Natural killer cell treated with Interleukin-12 subunit alpha and Interleukin-12 subunit beta and Interleukin-15 and Interleukin-18, amount 100 ng/mL, for 72 hours (primary cell): ENCODE measurements around the gene MYRIP. TPM values are rescaled to one million over a fixed set of nuclear protein-coding genes. Genes with fewer than 3 reads are reported as not detected.
A peak's percentile ranks its signal among the peaks of the same experiment; 100 is the strongest.

Source experiments
- ATAC-seq, 2 donors: fragments of 150-1000 bp; cut with Tn5 transposase in 1 of 2; sonication (Bioruptor Pico), chemical (Tn5 transposase) in 1 of 2; 2 replicates each; pipeline ENCODE4 v1.10.0; 2021
- DNase-seq: peaks from one replicate; pipeline ENCODE4 v3.0.0; 2022; ENCODE audit warnings: low spot score
- H3K27ac Mint-ChIP-seq, 2 donors: 1 replicate in 1 of 2; 2 replicates in 1 of 2; pipeline ENCODE4 v1.8.0; 2022; ENCODE audit warnings: mixed read lengths in 2 of 2, mild to moderate bottlenecking in 1 of 2, moderate library complexity in 1 of 2
- H3K27me3 Mint-ChIP-seq, 2 donors: 1 replicate in 1 of 2; 2 replicates in 1 of 2; pipeline ENCODE4 v1.8.0; 2022; ENCODE audit warnings: mixed read lengths in 2 of 2
- H3K36me3 Mint-ChIP-seq: one replicate; pipeline ENCODE4 v1.8.0; 2022; ENCODE audit warnings: mixed read lengths
- H3K4me1 Mint-ChIP-seq, 2 donors: 1 replicate in 1 of 2; 2 replicates in 1 of 2; pipeline ENCODE4 v1.8.0; 2022; ENCODE audit warnings: low read depth in 2 of 2, mixed read lengths in 2 of 2, mild to moderate bottlenecking in 1 of 2
- H3K4me3 Mint-ChIP-seq: one replicate; pipeline ENCODE4 v1.8.0; 2022; ENCODE audit warnings: mixed read lengths
- H3K9me3 Mint-ChIP-seq: 2 replicates; pipeline ENCODE4 v1.8.0; 2022; ENCODE audit warnings: mixed read lengths
- total RNA-seq, 2 donors: library from RNA; stranded (reverse); gene quantifications; one replicate each; pipeline ENCODE4 v1.2.3, GENCODE V29; 2022

The MYRIP gene
- total RNA-seq, 2 donors from 2014 or later: not detected

DNA sequence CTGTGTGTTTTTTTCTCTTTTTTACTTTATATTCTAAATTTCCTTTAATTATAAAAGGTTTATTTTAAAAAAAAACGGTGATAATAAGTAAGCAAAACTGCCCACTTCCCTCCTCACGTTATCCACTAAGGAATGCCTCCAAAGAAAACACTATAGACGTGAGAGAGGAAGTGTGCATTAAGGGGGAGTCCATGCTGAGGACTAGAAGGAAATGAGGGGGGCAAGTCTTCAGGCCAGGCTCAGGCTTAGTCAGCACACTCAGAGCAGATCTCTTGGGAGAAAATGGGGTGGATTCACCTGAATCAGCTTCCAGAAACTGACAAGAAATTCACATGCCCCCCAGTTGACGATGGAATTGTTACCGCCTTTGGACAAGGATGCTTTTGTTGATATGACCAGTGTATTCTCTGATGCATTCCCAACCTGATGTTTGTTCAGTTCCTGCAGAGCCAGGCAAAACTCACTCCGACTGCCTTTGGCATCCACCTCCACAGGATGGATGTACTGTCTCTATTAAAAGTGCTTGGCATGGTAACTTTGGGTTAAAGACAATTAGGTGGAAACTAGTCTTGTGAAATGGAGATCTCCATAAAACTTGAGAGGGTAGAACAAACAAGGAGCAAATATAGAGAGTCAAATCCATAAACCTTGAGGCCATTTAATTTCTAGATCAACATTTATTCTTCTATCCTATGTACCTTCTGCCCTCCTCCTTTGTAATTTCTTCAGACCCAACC is 167.8 kb downstream of the MYRIP start:
- no peak for DNase-seq
- H3K27ac Mint-ChIP-seq: no peak overlapping the region

DNA sequence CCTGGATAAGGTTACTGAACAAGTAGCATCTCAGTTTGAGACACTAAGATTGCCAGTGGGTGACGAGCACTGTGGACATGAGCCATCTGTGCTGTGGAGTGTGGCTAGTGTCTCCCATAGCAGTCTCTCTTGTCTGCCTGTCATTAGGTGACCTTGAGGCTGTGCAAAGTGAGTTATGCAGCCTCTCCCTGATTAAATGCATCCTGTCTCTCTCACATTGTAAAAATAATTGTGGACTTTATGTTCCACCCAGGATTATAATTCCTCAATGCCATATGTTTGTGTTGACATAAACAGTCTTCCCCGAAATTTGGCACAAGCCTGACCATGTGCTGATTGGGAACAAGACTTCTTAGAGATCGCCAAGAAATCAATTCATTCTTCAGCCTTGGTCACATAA is 168.9 kb downstream of the MYRIP start:
- Mint-ChIP-seq H3K9me3 (peaks cover 5% of the 10 kb centered on the region), H3K27ac (no peak overlapping the region), H3K4me1 (no peaks in the 10 kb centered on the region), H3K36me3 (no peaks in the 10 kb centered on the region), H3K27me3 (no peaks in the 10 kb centered on the region), H3K4me3 (no peak overlapping the region)
- no peak for DNase-seq
- no peak for ATAC-seq

More for the DNA sequence above, 167.8 kb downstream of the MYRIP start:
- Mint-ChIP-seq H3K36me3 (no peaks in the 10 kb centered on the region), H3K9me3 (peaks cover 5% of the 10 kb centered on the region), H3K4me1 (no peaks in the 10 kb centered on the region), H3K27me3 (no peaks in the 10 kb centered on the region), H3K4me3 (no peak overlapping the region)
- ATAC-seq: no peak

DNA sequence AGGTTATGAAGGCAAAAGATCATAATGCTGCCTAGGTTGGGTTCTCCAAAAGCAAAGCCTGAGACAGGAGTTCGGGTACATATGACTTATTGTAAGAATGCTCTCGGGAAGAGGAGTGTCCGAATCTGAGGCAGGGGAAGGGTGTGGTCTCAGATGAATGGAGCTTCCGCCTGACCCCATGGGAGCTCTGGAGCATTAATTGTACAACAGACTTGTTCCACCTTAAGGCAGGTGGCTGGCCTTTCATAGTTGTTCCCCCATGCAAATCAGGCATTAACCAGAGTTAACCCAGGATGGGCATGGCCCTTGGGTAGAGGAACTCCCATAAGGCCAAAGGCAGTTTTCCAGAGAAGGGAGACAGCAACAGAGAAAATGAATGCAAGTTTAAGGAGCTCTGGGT is 170.6 kb downstream of the MYRIP start:
- Mint-ChIP-seq H3K27ac (no peak overlapping the region), H3K9me3 (no peaks in the 10 kb centered on the region), H3K4me3 (no peak overlapping the region), H3K4me1 (no peaks in the 10 kb centered on the region), H3K36me3 (no peaks in the 10 kb centered on the region), H3K27me3 (no peaks in the 10 kb centered on the region)
- ATAC-seq (no peak), DNase-seq (no peak)

DNA sequence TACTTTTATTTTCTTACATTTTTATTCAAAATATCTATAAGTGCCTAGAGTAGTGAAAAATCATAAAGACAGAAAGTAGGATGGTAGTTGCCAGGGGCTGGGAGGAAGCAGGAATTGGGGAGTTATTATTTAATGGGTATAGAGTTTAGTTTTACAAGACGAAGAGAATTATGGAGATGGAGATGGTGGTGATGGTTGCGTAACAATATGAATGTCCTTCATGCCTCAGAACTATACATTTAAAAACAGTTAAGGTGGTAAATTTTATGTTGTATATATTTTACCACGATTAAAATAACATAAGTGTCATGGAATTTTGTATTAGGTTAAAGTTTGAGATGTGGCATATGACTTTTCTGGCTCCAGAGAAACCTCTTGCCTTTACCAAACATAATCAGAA is 171.4 kb downstream of the MYRIP start:
- Mint-ChIP-seq H3K9me3 (no peaks in the 10 kb centered on the region), H3K4me3 (no peak overlapping the region), H3K36me3 (no peaks in the 10 kb centered on the region), H3K27ac (no peak overlapping the region), H3K4me1 (no peaks in the 10 kb centered on the region), H3K27me3 (no peaks in the 10 kb centered on the region)
- no peak for ATAC-seq
- no peak for DNase-seq

DNA sequence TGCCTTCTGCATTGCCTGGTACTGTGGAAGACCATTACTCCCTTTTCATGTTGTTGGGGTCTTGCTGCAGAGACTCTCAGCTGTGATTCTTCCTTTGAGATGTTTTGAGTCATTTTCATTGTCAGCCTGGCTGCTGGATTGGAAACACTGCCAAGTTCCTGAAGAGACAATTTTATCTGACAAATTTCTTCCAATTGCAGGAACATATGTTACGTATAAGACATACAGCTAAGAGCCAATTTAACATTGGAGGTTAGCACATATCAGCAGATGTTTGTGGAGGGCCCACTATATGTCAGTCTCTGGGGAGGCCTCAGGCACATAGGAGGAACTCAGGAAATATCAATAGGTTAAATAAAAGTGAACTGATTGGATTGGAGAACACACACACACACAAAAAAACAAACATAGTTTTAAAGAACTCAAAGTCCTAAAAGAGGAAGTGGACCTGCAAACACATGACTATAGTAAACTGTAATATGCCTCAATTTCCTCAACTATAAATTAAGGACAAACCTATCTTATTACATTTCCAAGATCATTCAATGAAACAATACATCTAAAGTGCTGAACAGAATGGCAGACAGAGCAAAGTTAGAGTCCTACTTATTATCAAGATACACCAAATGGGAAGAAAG is 172.3 kb downstream of the MYRIP start:
- Mint-ChIP-seq H3K27ac (no peak overlapping the region), H3K4me3 (no peak overlapping the region), H3K36me3 (no peaks in the 10 kb centered on the region), H3K9me3 (no peaks in the 10 kb centered on the region), H3K4me1 (no peaks in the 10 kb centered on the region), H3K27me3 (no peaks in the 10 kb centered on the region)
- ATAC-seq (no peak), DNase-seq (no peak)

DNA sequence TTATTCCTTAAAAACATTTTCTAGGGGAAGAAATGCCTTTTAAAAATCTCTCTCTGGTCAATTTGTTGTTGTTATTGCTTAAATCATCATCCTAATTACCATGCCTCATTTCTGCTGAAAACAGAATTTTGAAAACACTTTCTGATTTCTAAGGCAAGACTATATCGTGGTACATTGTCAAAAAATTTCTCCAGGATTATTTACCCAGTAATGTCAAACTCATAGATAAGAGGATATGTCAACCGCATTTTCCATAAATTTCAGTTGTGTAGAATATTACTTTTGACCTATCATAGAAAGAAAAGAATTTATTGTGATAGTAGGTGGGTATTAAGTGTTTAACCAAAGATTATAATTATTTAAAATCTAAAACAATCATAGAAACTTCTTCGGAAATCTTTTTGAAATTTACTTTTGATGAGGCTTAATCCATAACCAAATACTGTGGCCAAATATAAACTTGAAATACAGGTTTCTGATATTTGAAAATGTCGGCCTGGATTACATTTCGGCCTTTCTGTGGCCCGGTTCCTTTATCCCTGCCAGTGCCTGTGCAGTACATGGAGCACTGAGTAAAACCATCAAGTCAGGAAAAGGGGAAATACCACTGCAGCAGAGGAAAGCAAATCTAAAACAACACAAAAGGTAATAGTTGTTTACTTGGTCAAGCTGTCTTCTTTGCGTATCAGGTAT is 173.4 kb downstream of the MYRIP start:
- Mint-ChIP-seq H3K4me3 (no peak overlapping the region), H3K27me3 (no peaks in the 10 kb centered on the region), H3K36me3 (no peaks in the 10 kb centered on the region), H3K4me1 (no peaks in the 10 kb centered on the region), H3K9me3 (peaks cover 2% of the 10 kb centered on the region), H3K27ac (no peak overlapping the region)
- DNase-seq (no peak), ATAC-seq (no peak)

DNA sequence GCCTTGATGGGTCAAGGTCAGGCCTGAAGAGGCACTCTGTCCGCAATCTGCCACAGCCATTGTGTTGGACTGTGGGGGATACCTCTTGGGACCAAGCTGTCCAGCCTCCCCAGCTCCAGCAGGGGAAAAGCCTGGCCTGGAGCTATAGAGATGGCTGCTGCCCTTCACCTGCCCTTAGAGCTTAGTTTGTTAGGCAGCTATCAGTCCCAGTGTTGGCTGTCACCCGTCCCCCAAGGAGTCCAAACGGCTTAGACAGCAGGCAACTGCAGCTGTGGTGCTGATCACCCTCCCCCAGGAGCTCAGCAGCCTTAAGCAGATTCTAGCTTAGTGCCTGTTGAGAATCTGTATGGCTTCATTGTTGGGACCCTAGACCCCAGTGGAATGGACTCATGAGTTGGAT is 180.3 kb downstream of the MYRIP start:
- Mint-ChIP-seq H3K36me3 (no peaks in the 10 kb centered on the region), H3K27me3 (peaks cover 10 to 17% of the 10 kb centered on the region in 2 donors), H3K9me3 (peaks cover 6% of the 10 kb centered on the region), H3K4me1 (no peaks in the 10 kb centered on the region), H3K4me3 (no peak overlapping the region), H3K27ac (no peak overlapping the region)
- DNase-seq (no peak), ATAC-seq (no peak)

DNA sequence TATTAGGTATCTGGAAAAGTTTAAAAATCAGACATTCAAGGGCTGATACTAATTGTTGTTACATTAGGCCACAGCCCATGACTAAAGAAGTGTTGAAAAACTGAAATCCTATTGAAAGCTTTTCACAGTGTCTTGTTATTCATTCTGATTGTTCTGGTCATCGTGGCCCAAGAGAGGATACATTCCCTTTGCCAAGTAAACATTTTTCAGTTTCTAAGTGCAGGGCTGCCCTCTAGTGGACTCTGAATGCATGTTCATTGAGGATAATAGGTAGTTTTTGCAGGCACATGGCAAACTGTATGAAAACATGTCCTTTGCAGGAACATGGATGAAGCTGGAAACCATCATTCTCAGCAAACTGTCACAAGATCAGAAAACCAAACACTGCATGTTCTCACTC is 181.1 kb downstream of the MYRIP start:
- peaks cover 6% of the 10 kb centered on the region for H3K9me3 Mint-ChIP-seq
- H3K27me3 Mint-ChIP-seq: peaks cover 12 to 17% of the 10 kb centered on the region in 2 donors
- H3K4me3 Mint-ChIP-seq: no peak overlapping the region
- H3K36me3 Mint-ChIP-seq: no peaks in the 10 kb centered on the region
- no peak for DNase-seq
- no peak overlapping the region for H3K27ac Mint-ChIP-seq
- ATAC-seq: no peak
- H3K4me1 Mint-ChIP-seq: no peaks in the 10 kb centered on the region

DNA sequence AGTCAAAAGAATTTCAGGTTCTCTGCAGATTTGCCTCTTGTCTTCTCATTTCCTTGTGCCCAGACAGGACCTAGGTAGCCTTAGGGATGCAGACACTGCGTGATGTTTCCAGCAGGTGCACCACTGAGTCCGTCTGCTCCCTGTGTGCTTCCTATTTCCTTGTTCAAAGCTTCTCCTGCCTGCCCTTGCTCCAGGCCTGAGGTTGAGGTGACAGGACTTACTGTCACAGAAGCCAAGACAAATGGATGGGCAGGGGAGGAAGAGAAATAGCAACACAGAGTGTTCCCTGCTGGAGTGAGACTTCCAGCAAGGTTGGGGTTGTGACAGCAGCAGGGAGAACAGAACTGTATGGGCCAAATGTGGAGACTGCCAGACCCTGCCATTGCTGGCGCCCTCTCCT is 199.4 kb downstream of the MYRIP start:
- Mint-ChIP-seq H3K36me3 (no peaks in the 10 kb centered on the region), H3K27me3 (peaks cover 0 to 2% of the 10 kb centered on the region in 2 donors), H3K4me1 (no peaks in the 10 kb centered on the region), H3K27ac (no peak overlapping the region), H3K9me3 (no peaks in the 10 kb centered on the region), H3K4me3 (no peak overlapping the region)
- DNase-seq (no peak), ATAC-seq (peak in 1 of 2 donors; percentile 16)

DNA sequence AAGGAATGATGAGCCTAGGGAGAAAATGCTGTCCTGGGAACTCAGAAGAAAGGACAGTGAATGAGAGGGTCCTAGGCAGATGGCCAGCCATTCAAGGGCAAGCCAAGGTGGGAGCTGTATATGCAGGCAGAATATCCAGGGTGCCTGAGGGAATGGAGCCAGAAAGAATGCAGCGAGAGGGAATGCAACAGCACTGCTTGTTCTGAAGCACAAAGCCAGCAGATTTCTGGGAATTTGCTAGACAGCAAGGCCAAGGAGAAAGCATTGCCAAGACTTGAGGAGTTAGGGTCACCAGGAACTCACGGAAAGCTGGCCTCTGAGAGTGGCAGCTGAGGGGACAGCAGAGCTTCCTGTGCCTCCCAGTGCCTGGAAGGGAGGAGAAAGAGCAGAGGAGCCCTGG is 200.6 kb downstream of the MYRIP start:
- H3K36me3 Mint-ChIP-seq: no peaks in the 10 kb centered on the region
- H3K9me3 Mint-ChIP-seq: no peaks in the 10 kb centered on the region
- no peak overlapping the region for H3K4me3 Mint-ChIP-seq
- no peaks in the 10 kb centered on the region for H3K4me1 Mint-ChIP-seq
- no peak for ATAC-seq
- H3K27me3 Mint-ChIP-seq: peaks cover 0 to 2% of the 10 kb centered on the region in 2 donors
- no peak for DNase-seq
- no peak overlapping the region for H3K27ac Mint-ChIP-seq

DNA sequence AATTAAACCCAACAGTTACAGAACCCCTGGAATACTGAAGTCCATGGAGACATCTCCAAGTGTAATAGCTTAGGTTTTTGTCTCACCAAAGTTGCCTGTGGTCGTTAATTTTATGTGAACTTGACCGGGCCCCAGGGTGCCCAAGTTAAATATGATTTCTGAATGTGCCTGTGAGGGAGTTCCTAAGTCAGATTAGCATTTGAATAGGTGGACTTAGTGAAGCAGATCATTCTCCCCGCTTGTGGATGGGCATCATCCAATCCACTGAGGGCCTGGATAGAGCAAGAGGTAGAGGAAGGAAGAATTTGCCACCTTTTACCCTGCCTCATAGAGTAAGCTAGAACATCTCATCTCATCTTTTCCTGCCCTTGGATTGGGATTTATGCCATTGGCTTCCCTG is 203.0 kb downstream of the MYRIP start:
- Mint-ChIP-seq H3K4me1 (no peaks in the 10 kb centered on the region), H3K27me3 (peaks cover 6 to 9% of the 10 kb centered on the region in 2 donors), H3K4me3 (no peak overlapping the region), H3K27ac (no peak overlapping the region), H3K9me3 (no peaks in the 10 kb centered on the region), H3K36me3 (no peaks in the 10 kb centered on the region)
- DNase-seq (no peak), ATAC-seq (no peak)

DNA sequence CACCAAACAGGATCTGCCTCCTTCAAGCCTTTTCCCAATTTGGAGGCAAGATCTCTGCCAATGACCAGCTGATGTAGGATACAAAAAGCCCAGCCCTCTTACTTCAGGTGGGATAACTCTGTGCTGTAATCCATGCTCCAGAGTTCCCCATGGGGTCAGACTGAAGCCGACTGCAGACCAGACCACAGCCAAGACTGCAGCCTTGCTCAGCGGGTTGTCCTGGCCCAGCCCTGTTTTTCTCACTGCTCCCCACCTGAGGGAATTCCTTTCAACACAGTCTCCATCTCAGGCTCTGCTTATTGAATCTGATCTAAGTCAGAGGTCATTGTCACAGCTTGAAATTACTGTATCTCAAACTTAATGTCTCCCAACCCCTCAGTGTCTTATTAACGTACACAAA is 207.0 kb downstream of the MYRIP start:
- Mint-ChIP-seq H3K9me3 (no peaks in the 10 kb centered on the region), H3K27ac (no peak overlapping the region), H3K4me1 (no peaks in the 10 kb centered on the region), H3K4me3 (no peak overlapping the region), H3K36me3 (no peaks in the 10 kb centered on the region), H3K27me3 (peaks cover 15 to 24% of the 10 kb centered on the region in 2 donors)
- DNase-seq (no peak), ATAC-seq (no peak)

DNA sequence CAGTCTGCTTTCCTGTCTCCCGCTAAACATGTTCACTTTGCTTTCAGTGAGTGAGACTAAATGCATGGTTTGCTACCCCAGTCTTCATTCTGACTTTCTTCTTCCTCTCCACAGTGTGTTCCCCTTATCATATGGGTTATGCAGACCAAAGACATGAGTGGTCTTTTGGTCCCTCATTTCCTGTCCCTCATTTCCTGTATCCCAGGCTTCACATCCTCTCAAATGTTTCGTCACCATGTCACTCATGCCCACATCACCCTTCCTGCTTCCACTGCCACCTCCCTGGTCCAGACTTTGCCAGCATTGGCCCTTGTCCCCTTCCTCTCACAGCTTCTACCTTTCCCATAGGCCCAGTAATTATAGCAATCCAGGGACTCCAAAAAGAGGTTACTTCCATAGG is 209.0 kb downstream of the MYRIP start:
- Mint-ChIP-seq H3K27me3 (peaks cover 15 to 38% of the 10 kb centered on the region in 2 donors), H3K4me3 (no peak overlapping the region), H3K27ac (no peak overlapping the region), H3K4me1 (no peaks in the 10 kb centered on the region), H3K36me3 (no peaks in the 10 kb centered on the region), H3K9me3 (no peaks in the 10 kb centered on the region)
- ATAC-seq (no peak), DNase-seq (no peak)

DNA sequence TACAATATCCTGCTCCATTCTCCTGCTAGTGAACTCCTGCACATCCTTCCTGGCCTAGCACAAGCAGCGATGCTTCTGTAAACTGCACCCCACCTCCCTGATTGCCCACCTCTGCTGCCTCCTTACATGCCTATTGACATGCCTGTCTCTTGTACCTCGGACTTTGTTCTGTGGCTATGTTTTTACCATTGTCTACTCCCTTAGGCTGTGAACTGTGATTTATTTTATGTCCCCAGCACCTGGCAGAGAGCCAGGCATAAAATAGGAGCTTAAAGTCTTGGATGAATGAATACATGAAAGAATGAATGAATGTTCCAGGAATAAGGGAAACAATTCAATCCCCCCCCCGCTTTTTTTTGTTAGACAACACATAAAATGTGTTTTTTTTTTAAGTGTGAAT is 210.0 kb downstream of the MYRIP start:
- no peak overlapping the region for H3K27ac Mint-ChIP-seq
- H3K4me3 Mint-ChIP-seq: no peak overlapping the region

More for the DNA sequence above, 210.0 kb downstream of the MYRIP start:
- ATAC-seq (no peak), DNase-seq (no peak)
- Mint-ChIP-seq H3K27me3 (peaks cover 17 to 38% of the 10 kb centered on the region in 2 donors), H3K4me1 (no peaks in the 10 kb centered on the region), H3K9me3 (peaks cover 4% of the 10 kb centered on the region), H3K36me3 (no peaks in the 10 kb centered on the region)
